A549 (cell line): Measurements from ENCODE around the gene CTNNAL1.
A peak's percentile ranks its signal among the peaks of the same experiment; 100 is the strongest.

Experiments
- EHF ChIP-seq: fragments of 250-450 bp; sonication (Bioruptor Pico); IDR thresholded peaks from 2 replicates; pipeline ENCODE4 v1.5.0; 2020; ENCODE audit warnings: mild to moderate bottlenecking
- EP300 ChIP-seq, 2 experiments: fragments of >200 bp; sonication (Bioruptor Twin); formaldehyde crosslinking; IDR thresholded peaks; 2 replicates in 1 of 2; 3 replicates in 1 of 2; pipeline ENCODE4 v1.6.1; 2016 to 2017
- ESRRA ChIP-seq: fragments of 150-350 bp; IDR thresholded peaks from 2 replicates; pipeline ENCODE4 v1.6.1; 2014; ENCODE audit warnings: mild to moderate bottlenecking, low read length, borderline replicate concordance
- GATA3 ChIP-seq: IDR thresholded peaks from 2 replicates; pipeline ENCODE4 v1.6.1; 2012; ENCODE audit warnings: borderline replicate concordance
- JUNB ChIP-seq: fragments of >200 bp; sonication (Bioruptor Twin); formaldehyde crosslinking; IDR thresholded peaks from 2 replicates; pipeline ENCODE4 v1.6.1; 2016
- POLR2A ChIP-seq: IDR thresholded peaks from 2 replicates; pipeline ENCODE4 v1.6.1; 2012; ENCODE audit warnings: mild to moderate bottlenecking, low read length
- RCOR1 ChIP-seq: fragments of 150-350 bp; IDR thresholded peaks from 2 replicates; pipeline ENCODE4 v1.6.1; 2014; ENCODE audit warnings: antibody characterized with exemption, low read length, low read depth
- TF ChIP-seq, protein P1 (sequence below): fragments of >200 bp; sonication (Bioruptor Twin); formaldehyde crosslinking; IDR thresholded peaks from 3 replicates; pipeline ENCODE4 v1.5.1; 2016
- TF ChIP-seq, protein P2 (sequence below): fragments of 200-600 bp; sonication (generic); IDR thresholded peaks from 2 replicates; pipeline ENCODE4 v1.6.1; 2016; ENCODE audit warnings: antibody characterized with exemption, mild to moderate bottlenecking, moderate library complexity
- TF ChIP-seq, protein P3 (sequence below): IDR thresholded peaks from 2 replicates; pipeline ENCODE4 v1.6.1; 2012

DNA sequence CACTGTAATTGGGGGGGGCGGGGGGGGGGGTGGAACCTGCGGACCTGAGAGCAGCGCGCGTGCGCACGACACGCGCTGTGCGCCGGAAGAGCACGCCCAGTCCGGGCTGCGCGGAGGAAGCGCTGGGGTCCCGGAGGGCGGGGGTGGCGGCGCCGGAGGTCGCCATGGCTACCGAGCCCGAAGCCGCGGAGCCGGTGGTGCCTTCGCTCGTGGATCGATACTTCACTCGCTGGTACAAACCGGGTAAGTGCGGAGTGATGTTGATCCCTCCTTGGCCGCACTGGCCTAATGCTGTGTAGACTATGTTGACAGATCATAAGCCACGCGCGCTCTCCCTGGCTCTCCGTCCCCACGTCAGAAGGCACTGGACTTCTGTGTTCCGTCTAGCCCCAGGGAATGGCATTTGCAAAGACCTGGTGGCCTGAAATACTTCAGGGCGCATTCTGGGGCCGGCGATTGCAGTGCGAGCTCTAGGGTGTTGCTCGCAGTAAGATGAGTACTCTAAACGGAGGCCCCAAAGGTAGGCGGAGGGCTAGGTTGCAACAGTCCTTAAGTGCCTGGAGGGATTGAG is 78.9 kb downstream of the CTNNAL1 start, which contains the start of gene ABITRAM:
- TF ChIP-seq EHF (CRISPR knock-in tag) (no peak), GATA3 (no peak), RCOR1 (no peak), JUNB (no peak), POLR2A (peak; percentile 70), ESRRA (no peak), EP300 (IDR thresholded peaks at IDR 0.05) (no peak)
- TF ChIP-seq, protein P1, sequence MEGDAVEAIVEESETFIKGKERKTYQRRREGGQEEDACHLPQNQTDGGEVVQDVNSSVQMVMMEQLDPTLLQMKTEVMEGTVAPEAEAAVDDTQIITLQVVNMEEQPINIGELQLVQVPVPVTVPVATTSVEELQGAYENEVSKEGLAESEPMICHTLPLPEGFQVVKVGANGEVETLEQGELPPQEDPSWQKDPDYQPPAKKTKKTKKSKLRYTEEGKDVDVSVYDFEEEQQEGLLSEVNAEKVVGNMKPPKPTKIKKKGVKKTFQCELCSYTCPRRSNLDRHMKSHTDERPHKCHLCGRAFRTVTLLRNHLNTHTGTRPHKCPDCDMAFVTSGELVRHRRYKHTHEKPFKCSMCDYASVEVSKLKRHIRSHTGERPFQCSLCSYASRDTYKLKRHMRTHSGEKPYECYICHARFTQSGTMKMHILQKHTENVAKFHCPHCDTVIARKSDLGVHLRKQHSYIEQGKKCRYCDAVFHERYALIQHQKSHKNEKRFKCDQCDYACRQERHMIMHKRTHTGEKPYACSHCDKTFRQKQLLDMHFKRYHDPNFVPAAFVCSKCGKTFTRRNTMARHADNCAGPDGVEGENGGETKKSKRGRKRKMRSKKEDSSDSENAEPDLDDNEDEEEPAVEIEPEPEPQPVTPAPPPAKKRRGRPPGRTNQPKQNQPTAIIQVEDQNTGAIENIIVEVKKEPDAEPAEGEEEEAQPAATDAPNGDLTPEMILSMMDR, result no peak
- TF ChIP-seq, protein P2, sequence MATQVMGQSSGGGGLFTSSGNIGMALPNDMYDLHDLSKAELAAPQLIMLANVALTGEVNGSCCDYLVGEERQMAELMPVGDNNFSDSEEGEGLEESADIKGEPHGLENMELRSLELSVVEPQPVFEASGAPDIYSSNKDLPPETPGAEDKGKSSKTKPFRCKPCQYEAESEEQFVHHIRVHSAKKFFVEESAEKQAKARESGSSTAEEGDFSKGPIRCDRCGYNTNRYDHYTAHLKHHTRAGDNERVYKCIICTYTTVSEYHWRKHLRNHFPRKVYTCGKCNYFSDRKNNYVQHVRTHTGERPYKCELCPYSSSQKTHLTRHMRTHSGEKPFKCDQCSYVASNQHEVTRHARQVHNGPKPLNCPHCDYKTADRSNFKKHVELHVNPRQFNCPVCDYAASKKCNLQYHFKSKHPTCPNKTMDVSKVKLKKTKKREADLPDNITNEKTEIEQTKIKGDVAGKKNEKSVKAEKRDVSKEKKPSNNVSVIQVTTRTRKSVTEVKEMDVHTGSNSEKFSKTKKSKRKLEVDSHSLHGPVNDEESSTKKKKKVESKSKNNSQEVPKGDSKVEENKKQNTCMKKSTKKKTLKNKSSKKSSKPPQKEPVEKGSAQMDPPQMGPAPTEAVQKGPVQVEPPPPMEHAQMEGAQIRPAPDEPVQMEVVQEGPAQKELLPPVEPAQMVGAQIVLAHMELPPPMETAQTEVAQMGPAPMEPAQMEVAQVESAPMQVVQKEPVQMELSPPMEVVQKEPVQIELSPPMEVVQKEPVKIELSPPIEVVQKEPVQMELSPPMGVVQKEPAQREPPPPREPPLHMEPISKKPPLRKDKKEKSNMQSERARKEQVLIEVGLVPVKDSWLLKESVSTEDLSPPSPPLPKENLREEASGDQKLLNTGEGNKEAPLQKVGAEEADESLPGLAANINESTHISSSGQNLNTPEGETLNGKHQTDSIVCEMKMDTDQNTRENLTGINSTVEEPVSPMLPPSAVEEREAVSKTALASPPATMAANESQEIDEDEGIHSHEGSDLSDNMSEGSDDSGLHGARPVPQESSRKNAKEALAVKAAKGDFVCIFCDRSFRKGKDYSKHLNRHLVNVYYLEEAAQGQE, result no peak
- TF ChIP-seq, protein P3, sequence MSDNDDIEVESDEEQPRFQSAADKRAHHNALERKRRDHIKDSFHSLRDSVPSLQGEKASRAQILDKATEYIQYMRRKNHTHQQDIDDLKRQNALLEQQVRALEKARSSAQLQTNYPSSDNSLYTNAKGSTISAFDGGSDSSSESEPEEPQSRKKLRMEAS, result no peak
